ENCODE results near the gene ZBTB48. TPM values are rescaled to one million over a fixed set of nuclear protein-coding genes. Genes with fewer than 3 reads are reported as not detected.

ZBTB48 gene
- total RNA-seq, 2 donors from 2014 or later: 28.2 to 31.0 TPM

DNA sequence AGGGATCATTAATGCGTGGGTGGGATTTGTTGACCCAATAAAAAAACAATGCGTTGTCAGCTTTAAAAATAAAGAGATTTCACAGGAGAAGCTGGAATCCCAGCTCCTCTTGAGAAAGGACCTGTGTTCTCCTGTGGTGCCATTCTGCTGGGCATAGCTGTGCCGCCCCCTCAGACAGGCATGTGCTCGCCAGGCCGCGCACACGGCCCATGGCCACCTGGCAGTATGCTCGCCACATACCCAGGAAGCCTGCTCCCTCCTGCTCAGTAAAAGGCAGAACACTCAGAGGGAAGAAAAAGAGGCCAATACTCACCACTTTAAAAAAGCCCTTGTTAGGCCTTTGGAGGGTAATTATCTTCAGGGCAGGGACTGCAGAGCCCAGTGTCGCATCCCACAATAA is 58.0 kb downstream of the ZBTB48 start:
- 88 to 95% methylated on average over 4 to 9 of the region's 9 CpGs for WGBS, 2 experiments (ENCODE audit: insufficient coverage in 1 of 2, insufficient read length in 1 of 2)
- Histone ChIP-seq H3K9me3 (ENCODE audit: control insufficient read depth, low read length) (no peaks in the 10 kb centered on the region), H3K4me1 (ENCODE audit: control insufficient read depth, insufficient read depth, low read length) (no peaks in the 10 kb centered on the region), H3K4me3 (ENCODE audit: low read length) (no peak overlapping the region), H3K27me3 (ENCODE audit: control insufficient read depth, insufficient read depth, low read length, poor library complexity, severe bottlenecking) (no peaks in the 10 kb centered on the region), H3K36me3 (ENCODE audit: control insufficient read depth, insufficient read depth, low read length) (peaks cover 72% of the 10 kb centered on the region), H3K9ac (ENCODE audit: extremely low read depth, low read length, poor library complexity, severe bottlenecking) (no peak overlapping the region), H3K27ac (ENCODE audit: low read depth, low read length) (no peak overlapping the region)
- H3K27ac Mint-ChIP-seq: no peak overlapping the region
- H3K4me1 Mint-ChIP-seq: no peaks in the 10 kb centered on the region
- DNase-seq: no peak
- peaks cover 82% of the 10 kb centered on the region for H3K36me3 Mint-ChIP-seq (ENCODE audit: low read depth)
- H3K27me3 Mint-ChIP-seq (ENCODE audit: insufficient read depth): no peaks in the 10 kb centered on the region
- no peaks in the 10 kb centered on the region for H3K9me3 Mint-ChIP-seq
- TF ChIP-seq, protein P1, sequence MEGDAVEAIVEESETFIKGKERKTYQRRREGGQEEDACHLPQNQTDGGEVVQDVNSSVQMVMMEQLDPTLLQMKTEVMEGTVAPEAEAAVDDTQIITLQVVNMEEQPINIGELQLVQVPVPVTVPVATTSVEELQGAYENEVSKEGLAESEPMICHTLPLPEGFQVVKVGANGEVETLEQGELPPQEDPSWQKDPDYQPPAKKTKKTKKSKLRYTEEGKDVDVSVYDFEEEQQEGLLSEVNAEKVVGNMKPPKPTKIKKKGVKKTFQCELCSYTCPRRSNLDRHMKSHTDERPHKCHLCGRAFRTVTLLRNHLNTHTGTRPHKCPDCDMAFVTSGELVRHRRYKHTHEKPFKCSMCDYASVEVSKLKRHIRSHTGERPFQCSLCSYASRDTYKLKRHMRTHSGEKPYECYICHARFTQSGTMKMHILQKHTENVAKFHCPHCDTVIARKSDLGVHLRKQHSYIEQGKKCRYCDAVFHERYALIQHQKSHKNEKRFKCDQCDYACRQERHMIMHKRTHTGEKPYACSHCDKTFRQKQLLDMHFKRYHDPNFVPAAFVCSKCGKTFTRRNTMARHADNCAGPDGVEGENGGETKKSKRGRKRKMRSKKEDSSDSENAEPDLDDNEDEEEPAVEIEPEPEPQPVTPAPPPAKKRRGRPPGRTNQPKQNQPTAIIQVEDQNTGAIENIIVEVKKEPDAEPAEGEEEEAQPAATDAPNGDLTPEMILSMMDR (conservative IDR thresholded peaks at IDR 0.05): no peak
- H3K4me3 Mint-ChIP-seq: no peak overlapping the region

DNA sequence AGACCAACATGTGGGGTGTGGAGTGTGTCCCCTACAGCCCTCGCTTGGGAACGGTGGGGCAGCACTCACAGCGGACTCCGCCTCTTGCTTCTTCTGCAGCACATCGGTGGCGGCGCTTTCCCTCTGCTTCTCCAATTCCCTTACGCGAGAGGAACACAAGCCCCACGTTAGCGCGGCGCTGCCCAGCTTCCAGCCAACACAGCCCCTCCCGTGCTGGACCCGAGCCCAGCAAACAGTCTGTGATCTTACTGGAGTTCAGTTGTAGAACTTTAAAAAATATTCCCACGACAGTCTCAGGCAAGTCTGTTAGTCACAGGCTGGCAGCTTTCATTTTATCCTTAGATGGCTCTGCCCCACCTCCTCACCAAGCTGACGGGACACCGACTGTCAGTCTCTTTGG is 58.4 kb downstream of the ZBTB48 start:
- Mint-ChIP-seq H3K36me3 (ENCODE audit: low read depth) (peaks cover 81% of the 10 kb centered on the region), H3K4me1 (no peaks in the 10 kb centered on the region), H3K9me3 (no peaks in the 10 kb centered on the region)

More for the DNA sequence above, 58.4 kb downstream of the ZBTB48 start:
- Histone ChIP-seq H3K4me1 (ENCODE audit: control insufficient read depth, insufficient read depth, low read length) (no peaks in the 10 kb centered on the region), H3K9me3 (ENCODE audit: control insufficient read depth, low read length) (no peaks in the 10 kb centered on the region), H3K27ac (ENCODE audit: low read depth, low read length) (no peak overlapping the region), H3K4me3 (ENCODE audit: low read length) (no peak overlapping the region), H3K27me3 (ENCODE audit: control insufficient read depth, insufficient read depth, low read length, poor library complexity, severe bottlenecking) (no peaks in the 10 kb centered on the region), H3K9ac (ENCODE audit: extremely low read depth, low read length, poor library complexity, severe bottlenecking) (no peak overlapping the region), H3K36me3 (ENCODE audit: control insufficient read depth, insufficient read depth, low read length) (peaks cover 74% of the 10 kb centered on the region)
- DNase-seq: no peak
- H3K27me3 Mint-ChIP-seq (ENCODE audit: insufficient read depth): no peaks in the 10 kb centered on the region
- H3K4me3 Mint-ChIP-seq: no peak overlapping the region
- no peak overlapping the region for H3K27ac Mint-ChIP-seq
- 93 to 94% methylated on average over 16 to 18 of the region's 18 CpGs for WGBS, 2 experiments (ENCODE audit: insufficient coverage in 1 of 2, insufficient read length in 1 of 2)
- TF ChIP-seq, protein P1 (conservative IDR thresholded peaks at IDR 0.05): no peak

Other genes starting within 250 kb of the ZBTB48 start
- gene ACOT7, start 186.2 kb upstream of the ZBTB48 start, total RNA-seq: 10 to 100 TPM; 51.3 to 70.7 TPM
- not detected for gene HES2, start 160.1 kb upstream of the ZBTB48 start, total RNA-seq
- 10 to 100 TPM in 1 of 2 donors, 1 to 10 TPM in 1; 4.1 to 10.5 TPM for gene ESPN, start 155.2 kb upstream of the ZBTB48 start, total RNA-seq
- 10 to 100 TPM; 25.9 to 26.9 TPM for gene TNFRSF25, start 113.8 kb upstream of the ZBTB48 start, total RNA-seq
- 10 to 100 TPM; 32.6 to 38.8 TPM for gene PLEKHG5, start 88.3 kb upstream of the ZBTB48 start, total RNA-seq
- gene NOL9, start 25.5 kb upstream of the ZBTB48 start, total RNA-seq: 10 to 100 TPM; 35.0 to 43.9 TPM
- gene TAS1R1, start 24.7 kb upstream of the ZBTB48 start, total RNA-seq: under 1 TPM; 0.31 to 0.51 TPM
- 10 to 100 TPM; 10.9 to 13.2 TPM for gene KLHL21, start 22.9 kb downstream of the ZBTB48 start, total RNA-seq
- 10 to 100 TPM; 36.9 to 47.8 TPM for gene PHF13, start 33.7 kb downstream of the ZBTB48 start, total RNA-seq
- gene THAP3, start 44.9 kb downstream of the ZBTB48 start, total RNA-seq: 10 to 100 TPM; 13.0 to 22.4 TPM
- gene DNAJC11, start 121.8 kb downstream of the ZBTB48 start, total RNA-seq: 10 to 100 TPM; 64.7 to 71.1 TPM
- 100 to 1,000 TPM; 123 to 137 TPM for gene CAMTA1, start 205.5 kb downstream of the ZBTB48 start, total RNA-seq

Measured in endodermal cell (in vitro differentiated cells).